ENCODE results near the gene PHETA2.
"Not testable (repeated sequence)": the region's sequence is repeated elsewhere in the genome, so short reads cannot be mapped to it uniquely, and the experiment has no call there.

The PHETA2 gene

DNA sequence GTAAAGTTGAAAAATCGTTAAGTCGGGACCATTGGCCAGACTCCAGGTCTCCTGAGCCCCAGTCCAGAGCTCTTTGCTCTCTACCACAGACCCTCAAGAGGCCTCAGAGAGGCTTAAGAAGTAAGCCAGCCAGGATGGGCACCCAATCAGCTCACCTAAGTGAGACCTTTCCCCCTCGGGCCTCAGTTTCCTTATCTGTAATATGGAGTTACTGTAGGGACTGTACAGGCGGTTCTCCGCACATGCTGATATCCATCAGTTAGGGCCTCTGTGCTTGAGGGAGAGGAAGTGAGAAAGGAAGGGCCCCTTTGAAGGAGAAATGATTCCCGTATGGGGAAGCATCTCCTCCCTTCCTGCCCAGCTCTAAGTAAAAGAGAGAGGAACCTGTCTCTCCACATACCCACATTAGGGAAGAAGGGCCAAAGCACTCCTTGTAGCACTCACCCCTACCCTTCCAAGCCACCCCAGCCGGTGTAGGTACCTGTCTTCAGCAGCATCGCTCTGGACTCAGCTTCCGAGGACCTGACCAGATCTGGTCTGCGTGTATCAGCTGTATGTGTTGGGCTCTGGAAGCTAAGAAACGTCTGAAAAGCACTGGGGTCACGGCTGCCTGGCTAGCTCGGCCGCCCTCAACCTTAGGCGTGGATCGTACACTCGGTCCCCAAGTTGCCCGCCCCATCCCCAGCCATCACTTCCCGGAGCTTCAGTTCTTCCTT, 4.1 kb upstream of the PHETA2 start:
- in situ Hi-C loops (cut with MboI; ENCODE audit: low sequenced_read_pairs), result no loop called here

- in situ Hi-C loops (cut with MboI; ENCODE audit: low sequenced_read_pairs), result no loop called here
These were observed 3.3 kb upstream of the PHETA2 start, which contains the start of gene NAGA for GRCh38 chr22:42070517-42071422. Gene NAGA, minus strand, starts transcription at chr22:42070812. Its CDS starts 515 bp downstream, at chr22:42070297.

DNA sequence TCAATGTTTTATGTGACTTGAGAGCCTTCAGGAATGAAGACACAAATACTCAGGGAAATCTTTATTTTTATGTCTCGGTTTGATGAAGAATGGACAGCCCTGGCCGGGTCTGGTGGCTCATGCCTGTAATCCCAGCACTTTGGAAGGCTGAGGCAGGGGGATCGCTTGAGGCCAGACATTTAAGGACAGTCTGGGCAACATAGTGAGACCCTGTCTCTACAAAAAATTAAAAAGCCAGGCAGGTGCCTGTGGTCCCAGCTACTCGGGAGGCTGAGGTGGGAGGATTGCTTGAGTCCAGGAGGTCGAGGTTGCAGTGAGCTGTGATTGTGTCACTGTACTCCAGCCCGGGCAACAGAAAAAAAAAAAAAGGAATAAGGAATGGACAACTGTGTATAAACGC, 2.5 kb upstream of the PHETA2 start:
- in situ Hi-C loops (cut with MboI; ENCODE audit: low sequenced_read_pairs), result not testable (repeated sequence)

DNA sequence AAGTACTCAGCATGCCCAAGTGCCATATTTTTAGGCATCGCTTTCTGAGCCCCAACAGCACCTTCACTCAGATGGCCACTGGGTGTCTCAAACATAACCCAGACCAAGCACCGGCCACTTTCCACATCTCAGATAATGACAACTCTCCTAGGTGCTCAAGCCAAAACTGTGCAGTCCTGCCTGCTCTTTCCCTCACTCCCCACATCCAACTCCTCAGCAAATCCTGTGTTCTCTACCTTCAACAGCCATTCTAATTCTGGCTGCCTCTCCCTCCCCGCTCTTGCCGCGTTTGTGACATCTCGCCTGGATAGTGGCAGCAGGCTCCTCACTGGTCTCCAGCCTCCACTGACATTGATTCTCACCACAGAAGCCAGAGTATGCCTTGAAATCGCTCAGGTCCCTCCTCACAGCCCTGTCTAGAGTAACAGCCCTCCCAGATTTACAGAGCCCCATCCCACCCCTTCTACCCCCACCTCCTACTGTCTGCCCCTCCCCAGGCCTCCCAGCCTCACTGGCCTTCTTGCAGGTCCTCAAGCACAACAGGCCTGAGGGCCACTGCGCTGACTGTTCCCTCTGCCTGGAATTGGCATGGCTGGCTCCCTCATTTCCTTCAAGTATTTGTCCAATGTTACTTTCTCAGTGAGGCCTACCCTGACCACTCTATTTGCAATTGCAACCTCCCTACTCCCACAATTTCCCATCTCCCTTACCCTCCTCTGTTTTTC, 1.3 kb upstream of the PHETA2 start:
- in situ Hi-C loops (cut with MboI; ENCODE audit: low sequenced_read_pairs), result no loop called here

DNA sequence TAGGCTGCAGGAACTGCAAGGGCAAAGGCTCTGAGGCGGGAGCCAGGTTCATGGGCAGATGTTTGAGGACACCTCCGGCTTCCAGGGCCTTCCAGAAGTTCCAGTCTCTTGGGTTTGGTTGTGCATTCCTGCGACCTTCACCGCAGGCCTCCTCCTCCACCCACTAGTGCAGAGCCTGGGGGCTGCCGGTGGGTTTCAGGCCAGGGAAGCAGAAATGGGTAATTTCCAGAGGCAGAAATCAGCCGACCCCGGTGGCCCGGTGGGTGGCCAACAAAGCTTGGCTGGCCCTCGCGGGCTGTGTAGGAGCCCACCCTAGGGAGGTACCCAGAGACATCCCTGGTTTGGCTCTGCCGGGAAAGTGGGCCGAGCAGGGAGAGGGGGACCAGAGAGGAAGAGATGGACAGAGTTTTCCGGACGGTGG, 417 bp upstream of the PHETA2 start:
- in situ Hi-C loops (cut with MboI; ENCODE audit: low sequenced_read_pairs), result no loop called here

GRCh38 chr22:42074846-42075676, 1.0 kb downstream of the PHETA2 start:
- in situ Hi-C loops (cut with MboI; ENCODE audit: low sequenced_read_pairs), result no loop called here

DNA sequence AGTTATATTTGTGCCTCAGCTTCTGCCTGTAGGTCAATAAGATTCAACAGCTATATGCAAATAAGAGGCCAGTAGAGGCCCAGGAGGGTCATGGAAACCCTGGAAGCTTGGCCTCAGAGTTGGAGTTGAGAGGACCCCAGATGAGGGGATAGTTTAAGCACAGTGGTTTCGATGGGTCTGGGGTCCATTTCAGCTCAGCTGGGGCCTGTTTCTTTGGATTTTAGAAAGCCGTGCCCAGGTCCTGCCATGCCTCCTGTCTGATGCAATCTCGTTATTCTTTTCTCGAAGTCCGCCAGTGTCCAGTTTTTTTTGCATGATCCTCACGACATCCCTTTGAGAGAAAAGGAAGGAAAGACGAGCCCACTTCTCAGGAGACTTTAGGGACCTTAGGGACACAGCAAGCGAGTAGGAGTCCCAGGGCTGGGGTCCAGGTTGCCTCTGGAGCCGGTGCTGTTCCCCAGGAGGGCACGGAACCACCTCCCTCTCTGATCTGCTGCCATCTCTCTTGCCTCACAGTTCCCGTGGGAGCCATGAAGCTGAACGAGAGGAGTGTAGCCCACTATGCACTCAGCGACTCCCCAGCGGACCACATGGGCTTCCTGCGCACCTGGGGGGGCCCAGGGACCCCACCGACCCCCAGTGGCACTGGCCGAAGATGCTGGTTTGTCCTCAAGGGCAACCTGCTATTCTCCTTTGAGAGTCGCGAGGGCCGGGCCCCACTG, 2.9 kb downstream of the PHETA2 start:
- in situ Hi-C loops (cut with MboI; ENCODE audit: low sequenced_read_pairs), result no loop called here

- in situ Hi-C loops (cut with MboI; ENCODE audit: low sequenced_read_pairs), result no loop called here
These were observed 3.6 kb downstream of the PHETA2 start for GRCh38 chr22:42077486-42078125.

GRCh38 chr22:42078469-42079318, 4.6 kb downstream of the PHETA2 start:
- in situ Hi-C loops (cut with MboI; ENCODE audit: low sequenced_read_pairs), result no loop called here

DNA sequence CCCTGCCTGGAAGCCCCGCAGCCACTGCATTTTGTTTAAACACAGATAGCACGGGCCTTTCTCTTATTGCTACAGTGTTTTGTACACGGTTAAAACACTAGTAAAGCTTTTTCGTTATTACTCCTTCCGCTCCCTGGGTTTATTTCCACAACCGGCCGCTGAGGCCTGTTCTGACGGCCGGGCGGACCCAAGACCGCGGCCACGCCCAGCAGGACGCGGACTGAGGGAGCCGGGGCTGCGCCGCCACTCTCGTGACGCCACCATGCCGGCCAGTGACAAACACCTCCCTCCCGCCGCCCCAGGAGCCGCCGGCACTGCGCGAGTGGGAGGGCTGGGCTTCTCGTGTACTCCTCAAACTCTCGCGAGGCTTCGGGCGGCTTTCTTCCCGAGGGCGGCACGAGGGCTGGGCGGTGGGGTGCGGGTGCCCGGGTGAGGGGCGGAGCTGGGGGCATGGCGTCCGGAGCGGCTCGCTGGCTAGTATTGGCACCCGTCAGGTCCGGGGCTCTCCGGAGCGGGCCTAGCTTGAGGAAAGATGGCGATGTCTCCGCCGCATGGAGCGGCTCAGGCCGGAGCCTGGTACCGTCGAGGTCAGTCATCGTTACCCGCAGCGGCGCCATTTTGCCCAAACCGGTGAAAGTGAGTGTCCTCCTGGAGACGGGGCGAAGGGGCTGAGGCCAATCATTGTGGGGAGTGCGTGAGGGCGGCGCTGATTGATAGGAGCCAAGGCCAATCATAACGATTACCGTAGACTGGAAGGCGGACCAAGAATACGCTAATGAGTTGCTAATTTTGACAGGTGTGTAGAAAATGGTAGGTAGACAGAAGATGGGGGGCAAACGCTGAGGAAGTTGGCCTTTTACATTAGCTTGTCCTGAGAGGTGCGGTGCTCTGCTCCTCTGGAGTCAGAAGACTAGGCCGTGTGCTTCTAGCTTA, 5.5 kb downstream of the PHETA2 start, which contains the start of gene SMDT1:
Gene SMDT1 (plus strand): TSS at position 382 of the 933 bp plus-strand sequence. CDS start 69 bp downstream, at position 451.
- in situ Hi-C loops (cut with MboI; ENCODE audit: low sequenced_read_pairs), result no loop called here

GRCh38 chr22:42080287-42080686, 6.2 kb downstream of the PHETA2 start:
- in situ Hi-C loops (cut with MboI; ENCODE audit: low sequenced_read_pairs), result no loop called here

GRCh38 chr22:42083119-42083518, 9.1 kb downstream of the PHETA2 start:
- in situ Hi-C loops (cut with MboI; ENCODE audit: low sequenced_read_pairs), result no loop called here

- in situ Hi-C loops (cut with MboI; ENCODE audit: low sequenced_read_pairs), result no loop called here
These were observed 10.8 kb downstream of the PHETA2 start for GRCh38 chr22:42084874-42085273.

DNA sequence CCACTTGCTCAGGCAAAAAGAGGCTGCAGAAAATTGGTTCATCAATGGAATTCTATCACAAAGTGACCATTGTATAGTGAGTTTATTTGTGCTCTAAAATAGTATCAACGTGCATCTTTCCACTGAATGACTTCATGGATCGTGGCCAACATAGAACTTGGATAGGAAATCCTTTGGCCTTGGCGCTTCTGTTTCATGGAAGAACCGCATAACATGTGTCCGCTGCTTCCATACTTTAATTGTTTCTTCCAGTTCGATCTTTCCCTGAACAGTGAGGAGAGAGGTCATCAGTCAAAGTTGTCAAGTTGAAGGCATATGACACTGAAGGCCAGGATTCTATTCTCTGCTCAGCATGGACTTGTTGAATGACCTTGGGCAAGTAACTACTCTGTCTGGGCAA, 12.0 kb downstream of the PHETA2 start:
- in situ Hi-C loops (cut with MboI; ENCODE audit: low sequenced_read_pairs), result no loop called here

GRCh38 chr22:42090596-42091454, 16.8 kb downstream of the PHETA2 start, which contains the start of gene NDUFA6:
Gene NDUFA6, minus strand, starts transcription at chr22:42090772. Its CDS starts 28 bp downstream, at chr22:42090744.
- in situ Hi-C loops (cut with MboI; ENCODE audit: low sequenced_read_pairs), result no loop called here

DNA sequence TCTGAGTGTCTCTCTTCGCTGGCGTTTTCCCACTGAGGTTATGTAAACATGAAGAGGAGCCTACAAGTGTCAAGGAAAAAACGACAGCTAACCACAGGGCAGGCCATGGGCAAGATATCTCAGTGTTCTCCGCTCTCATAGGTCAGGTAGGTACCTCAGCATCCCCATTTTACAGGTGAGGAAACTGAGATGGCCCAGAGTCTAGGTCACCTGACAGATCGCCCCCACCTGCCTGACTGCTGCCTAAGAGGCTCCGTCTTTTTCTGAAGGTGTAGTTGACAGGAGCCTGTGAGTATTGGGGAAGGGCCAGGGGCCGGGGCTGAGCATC, 17.4 kb downstream of the PHETA2 start:
- in situ Hi-C loops (cut with MboI; ENCODE audit: low sequenced_read_pairs), result no loop called here
